ENCODE measurements around the gene VARS2. TPM values are rescaled to one million over a fixed set of nuclear protein-coding genes. Genes with fewer than 3 reads are reported as not detected.

VARS2 gene
- polyA plus RNA-seq, 1 donor (not counting 4 experiments of a cell fraction or from before 2014, with no cell fraction given), result 13.8 TPM

GRCh38 chr6:30940361-30940986, 26.4 kb downstream of the VARS2 start, which contains the start of gene MUCL3:
TSS of gene MUCL3 (plus strand) at chr6:30940973. CDS start at chr6:30941000, 27 bp downstream.
- Histone ChIP-seq H3K9me1 (ENCODE audit: control insufficient read depth, extremely low read depth, insufficient read depth, low read length) (no peaks in the 10 kb centered on the region), H3K9me3 (ENCODE audit: control insufficient read depth, low read depth, low read length) (no peaks in the 10 kb centered on the region), H2AFZ (ENCODE audit: control insufficient read depth, low read length) (no peak within 1 kb of the TSS), H3K27me3 (ENCODE audit: control insufficient read depth, extremely low read depth, insufficient read depth, low read length) (peaks cover 4% of the 10 kb centered on the region), H3K27ac (ENCODE audit: control insufficient read depth, insufficient read depth, low read length) (no peak within 1 kb of the TSS), H3K9ac (ENCODE audit: control insufficient read depth, extremely low read depth, insufficient read depth, low read length) (no peak within 1 kb of the TSS), H3K36me3 (ENCODE audit: control insufficient read depth in 2 of 2, extremely low read depth in 1 of 2, insufficient read depth in 2 of 2, low read length in 2 of 2) (no peaks in the 10 kb centered on the region), H3K4me3 (ENCODE audit: control insufficient read depth in 2 of 3, extremely low read depth in 1 of 3, insufficient read depth in 2 of 3, low read depth in 1 of 3, low read length in 3 of 3) (no peak within 1 kb of the TSS), H3K4me1 (ENCODE audit: control insufficient read depth, extremely low read depth, insufficient read depth, low read length) (peaks cover 11% of the 10 kb centered on the region), H3K79me2 (ENCODE audit: control insufficient read depth, insufficient read depth, low read length) (no peaks in the 10 kb centered on the region), H4K20me1 (ENCODE audit: control insufficient read depth, extremely low read depth, insufficient read depth, low read length) (no peaks in the 10 kb centered on the region), H3K4me2 (ENCODE audit: control insufficient read depth, extremely low read depth, insufficient read depth, low read depth, low read length) (no peak within 1 kb of the TSS)
- dilution Hi-C loops (cut with MboI; ENCODE audit: extremely low pct_ligation_motif_present, low sequenced_read_pairs), result loop anchor here (25.0 kb wide), 1 partner anchor 122 kb away; no protein-coding TSS in a partner anchor
- no peak for DNase-seq (ENCODE audit: low read depth, low spot score)
- no peak for FAIRE-seq
- TF ChIP-seq, protein P1, sequence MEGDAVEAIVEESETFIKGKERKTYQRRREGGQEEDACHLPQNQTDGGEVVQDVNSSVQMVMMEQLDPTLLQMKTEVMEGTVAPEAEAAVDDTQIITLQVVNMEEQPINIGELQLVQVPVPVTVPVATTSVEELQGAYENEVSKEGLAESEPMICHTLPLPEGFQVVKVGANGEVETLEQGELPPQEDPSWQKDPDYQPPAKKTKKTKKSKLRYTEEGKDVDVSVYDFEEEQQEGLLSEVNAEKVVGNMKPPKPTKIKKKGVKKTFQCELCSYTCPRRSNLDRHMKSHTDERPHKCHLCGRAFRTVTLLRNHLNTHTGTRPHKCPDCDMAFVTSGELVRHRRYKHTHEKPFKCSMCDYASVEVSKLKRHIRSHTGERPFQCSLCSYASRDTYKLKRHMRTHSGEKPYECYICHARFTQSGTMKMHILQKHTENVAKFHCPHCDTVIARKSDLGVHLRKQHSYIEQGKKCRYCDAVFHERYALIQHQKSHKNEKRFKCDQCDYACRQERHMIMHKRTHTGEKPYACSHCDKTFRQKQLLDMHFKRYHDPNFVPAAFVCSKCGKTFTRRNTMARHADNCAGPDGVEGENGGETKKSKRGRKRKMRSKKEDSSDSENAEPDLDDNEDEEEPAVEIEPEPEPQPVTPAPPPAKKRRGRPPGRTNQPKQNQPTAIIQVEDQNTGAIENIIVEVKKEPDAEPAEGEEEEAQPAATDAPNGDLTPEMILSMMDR (optimal IDR thresholded peaks at IDR 0.05 in 1 of 3, IDR thresholded peaks at IDR 0.05 in 1 of 3, conservative IDR thresholded peaks at IDR 0.05 in 1 of 3; ENCODE audit: extremely low read depth in 1 of 3, insufficient read depth in 2 of 3, low read length in 3 of 3), result no peak
- TF ChIP-seq EZH2 (IDR thresholded peaks at IDR 0.05; ENCODE audit: low read length), result no peak

DNA sequence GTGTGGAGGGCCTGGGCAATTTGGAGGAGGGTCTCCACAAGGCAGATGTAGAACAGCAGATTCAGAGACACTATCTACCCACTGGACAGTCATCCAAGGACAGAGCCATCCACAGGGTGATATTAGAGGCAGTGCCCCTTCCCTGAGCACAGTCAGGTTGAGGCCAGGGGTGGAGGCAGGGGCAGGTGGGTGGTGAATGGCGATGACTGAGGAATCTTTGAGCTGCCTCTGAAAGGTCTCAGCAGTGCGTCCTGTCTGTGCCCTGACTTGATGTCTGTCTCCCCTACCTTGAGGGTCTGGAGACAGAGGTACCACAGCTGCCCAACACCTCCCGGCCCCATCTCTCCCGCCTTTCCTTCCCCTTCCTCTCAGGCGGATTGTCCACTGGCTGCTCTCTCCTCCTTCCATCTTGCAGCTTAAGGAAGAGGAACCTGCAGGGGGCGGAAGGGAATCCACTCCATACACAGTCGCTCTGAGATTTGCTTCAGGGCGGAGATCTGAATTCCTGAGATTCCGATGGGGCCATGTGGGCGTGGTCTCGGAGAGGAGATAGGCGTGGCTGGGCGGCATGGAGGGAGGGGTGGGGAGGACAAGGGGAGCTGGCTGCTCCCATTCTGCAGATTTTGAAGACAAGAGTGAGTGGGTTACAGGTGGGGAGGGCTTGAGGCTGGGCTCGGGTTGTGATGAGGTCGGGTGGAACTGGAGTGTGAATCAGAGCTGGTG, 28.5 kb downstream of the VARS2 start:
- no peaks in the 10 kb centered on the region for H4K20me1 ChIP-seq (ENCODE audit: control insufficient read depth, extremely low read depth, insufficient read depth, low read length)
- FAIRE-seq, result peak; percentile 77
- DNase-seq (ENCODE audit: low read depth, low spot score), result peak; percentile 56
- H3K4me2 ChIP-seq (ENCODE audit: control insufficient read depth, extremely low read depth, insufficient read depth, low read depth, low read length), result peak overlapping the region; percentile 42
- H3K9ac ChIP-seq (ENCODE audit: control insufficient read depth, extremely low read depth, insufficient read depth, low read length), result no peak overlapping the region
- no peaks in the 10 kb centered on the region for H3K36me3 ChIP-seq (ENCODE audit: control insufficient read depth in 2 of 2, extremely low read depth in 1 of 2, insufficient read depth in 2 of 2, low read length in 2 of 2)
- peaks cover 4% of the 10 kb centered on the region for H3K27me3 ChIP-seq (ENCODE audit: control insufficient read depth, extremely low read depth, insufficient read depth, low read length)
- dilution Hi-C loops (cut with MboI; ENCODE audit: extremely low pct_ligation_motif_present, low sequenced_read_pairs), result loop anchor here (25.0 kb wide), 1 partner anchor 120 kb away; no protein-coding TSS in a partner anchor
- H3K79me2 ChIP-seq (ENCODE audit: control insufficient read depth, insufficient read depth, low read length), result no peaks in the 10 kb centered on the region
- peaks cover 11% of the 10 kb centered on the region for H3K4me1 ChIP-seq (ENCODE audit: control insufficient read depth, extremely low read depth, insufficient read depth, low read length)
- H2AFZ ChIP-seq (ENCODE audit: control insufficient read depth, low read length), result peak overlapping the region; percentile 92
- H3K27ac ChIP-seq (ENCODE audit: control insufficient read depth, insufficient read depth, low read length), result no peak overlapping the region
- TF ChIP-seq, protein P1 (optimal IDR thresholded peaks at IDR 0.05 in 1 of 3, IDR thresholded peaks at IDR 0.05 in 1 of 3, conservative IDR thresholded peaks at IDR 0.05 in 1 of 3; ENCODE audit: extremely low read depth in 1 of 3, insufficient read depth in 2 of 3, low read length in 3 of 3), result peak; percentile 59 to 83 (median 64)
- no peak for TF ChIP-seq EZH2 (IDR thresholded peaks at IDR 0.05; ENCODE audit: low read length)
- H3K9me1 ChIP-seq (ENCODE audit: control insufficient read depth, extremely low read depth, insufficient read depth, low read length), result no peaks in the 10 kb centered on the region
- H3K4me3 ChIP-seq (ENCODE audit: control insufficient read depth in 2 of 3, extremely low read depth in 1 of 3, insufficient read depth in 2 of 3, low read depth in 1 of 3, low read length in 3 of 3), result no peak overlapping the region
- H3K9me3 ChIP-seq (ENCODE audit: control insufficient read depth, low read depth, low read length), result no peaks in the 10 kb centered on the region

Data from keratinocyte (primary cell).